Fibroblast of upper back skin (primary cell): ENCODE measurements around the gene CFL1.
"Not testable (repeated sequence)": the region's sequence is repeated elsewhere in the genome, so short reads cannot be mapped to it uniquely, and the experiment has no call there.

Source experiments
- DNase-seq: peaks from one replicate; pipeline ENCODE4 v3.0.0-alpha.2; 2013

Gene CFL1

DNA sequence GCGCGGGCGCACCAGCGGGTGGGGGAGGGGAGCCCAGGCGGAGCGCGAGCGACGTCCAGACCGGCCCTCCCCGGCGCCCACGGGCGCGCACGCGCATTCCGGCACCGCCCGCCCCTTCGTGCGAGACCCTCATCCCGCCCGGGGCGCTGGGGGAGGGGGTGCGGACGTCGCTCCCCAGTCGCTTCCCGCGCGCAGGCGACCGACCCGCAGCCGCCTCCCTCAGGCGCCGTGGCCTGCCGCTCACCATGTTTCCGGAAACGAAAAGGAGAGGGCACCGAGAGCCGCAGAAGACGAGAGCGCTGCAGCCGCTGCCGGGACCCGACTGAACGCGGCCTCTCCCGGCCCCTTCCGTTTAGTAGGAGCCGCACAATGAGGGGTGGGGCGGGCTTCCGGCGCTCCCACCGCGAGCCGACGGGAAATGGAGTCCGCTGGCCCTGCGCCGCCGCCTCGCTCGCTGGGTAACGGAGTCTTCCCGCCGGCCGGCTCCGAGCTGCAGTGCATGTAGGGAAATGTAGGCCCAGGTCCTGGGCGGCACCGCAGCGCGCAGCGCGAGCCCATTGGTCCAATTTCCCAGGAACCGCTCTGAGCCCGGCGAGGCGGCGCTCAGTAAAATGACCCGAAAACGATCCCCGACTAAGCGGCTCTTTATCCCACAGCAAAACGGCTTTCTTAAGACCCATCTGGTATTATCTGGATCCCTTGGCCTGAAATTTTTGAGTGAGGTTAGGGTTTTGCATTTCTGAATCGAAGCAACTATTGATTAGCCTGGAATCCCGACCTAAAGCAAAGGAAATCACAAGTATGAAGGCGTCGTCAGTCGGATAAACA is at the start of gene CFL1:
Gene CFL1 (minus strand): TSS at position 328 of the 828 bp plus-strand sequence. CDS start 81 bp downstream, at position 247.
- DNase-seq: peak; percentile 98

DNA sequence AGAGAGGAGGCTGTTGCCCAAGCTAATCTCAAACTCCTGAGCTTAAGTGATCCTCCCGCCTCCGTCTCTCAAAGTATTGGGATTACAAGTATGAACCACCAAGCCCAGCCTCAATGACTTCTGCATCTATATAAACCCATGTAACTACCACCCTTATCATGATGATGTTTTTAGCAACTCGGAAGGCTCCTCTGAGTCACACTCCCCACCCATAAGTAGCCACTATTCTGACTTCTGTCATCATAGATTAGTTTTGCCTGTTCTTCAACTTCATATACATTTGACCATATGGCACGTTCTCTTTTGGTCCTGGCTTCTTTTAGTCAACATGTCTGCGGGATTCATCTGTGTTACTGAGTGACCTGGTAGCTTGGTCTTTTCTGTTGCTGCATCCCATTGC is 48.6 kb upstream of the CFL1 start:
- DNase-seq: no peak

DNA sequence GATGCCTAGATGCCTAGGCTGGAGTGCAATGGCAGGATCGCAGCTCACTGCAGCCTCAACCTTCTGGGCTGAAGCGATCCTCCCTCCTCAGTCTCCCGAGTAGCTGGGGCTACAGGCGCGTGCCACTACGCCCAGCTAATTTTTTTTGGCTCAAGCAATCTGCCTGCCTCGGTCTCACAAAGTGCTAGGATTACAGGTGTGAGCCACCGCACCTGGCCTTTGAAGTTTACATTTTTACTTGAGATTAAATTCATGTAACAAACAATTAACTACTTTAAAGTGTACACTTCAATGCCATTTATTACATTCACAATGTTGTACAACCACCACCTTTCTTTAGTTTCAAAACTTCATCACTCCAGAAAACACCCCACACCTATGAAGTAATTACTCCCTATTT is 45.7 kb upstream of the CFL1 start:
- DNase-seq: no peak

DNA sequence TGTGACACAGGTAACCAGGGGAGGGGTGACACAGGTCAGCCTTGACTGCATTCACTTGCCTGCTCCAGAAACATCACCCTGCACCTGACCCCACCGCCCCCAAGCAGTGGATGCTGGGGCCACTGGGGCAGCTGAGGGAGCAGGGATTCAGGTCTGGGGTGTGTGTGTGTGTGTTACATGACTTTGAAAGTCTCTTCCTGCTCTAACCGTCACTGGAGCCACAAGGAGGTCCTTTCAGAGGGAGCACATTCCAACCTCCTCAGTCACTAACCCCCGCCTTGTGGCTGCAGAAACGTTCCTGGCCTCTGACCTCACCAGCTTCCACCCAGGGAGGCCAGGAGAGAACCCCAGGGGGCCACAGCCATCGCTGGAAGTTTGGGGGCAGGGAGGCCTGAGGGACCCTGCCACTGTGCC is 45.1 kb upstream of the CFL1 start:
- peak; percentile 89 for DNase-seq

DNA sequence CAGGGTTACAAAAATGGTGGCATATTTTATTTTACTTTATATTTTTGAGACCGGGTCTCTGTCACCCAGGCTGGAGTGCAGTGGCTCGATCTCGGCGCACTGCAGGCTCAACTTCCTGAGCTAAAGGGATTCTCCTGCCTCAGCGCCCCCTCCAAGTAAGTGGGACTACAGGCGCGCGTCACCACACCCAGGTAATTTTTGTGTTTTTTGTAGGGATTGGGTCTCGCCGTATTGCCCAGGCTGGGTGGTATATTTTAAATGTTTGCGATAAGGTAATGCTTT is 42.9 kb upstream of the CFL1 start:
- DNase-seq: no peak

DNA sequence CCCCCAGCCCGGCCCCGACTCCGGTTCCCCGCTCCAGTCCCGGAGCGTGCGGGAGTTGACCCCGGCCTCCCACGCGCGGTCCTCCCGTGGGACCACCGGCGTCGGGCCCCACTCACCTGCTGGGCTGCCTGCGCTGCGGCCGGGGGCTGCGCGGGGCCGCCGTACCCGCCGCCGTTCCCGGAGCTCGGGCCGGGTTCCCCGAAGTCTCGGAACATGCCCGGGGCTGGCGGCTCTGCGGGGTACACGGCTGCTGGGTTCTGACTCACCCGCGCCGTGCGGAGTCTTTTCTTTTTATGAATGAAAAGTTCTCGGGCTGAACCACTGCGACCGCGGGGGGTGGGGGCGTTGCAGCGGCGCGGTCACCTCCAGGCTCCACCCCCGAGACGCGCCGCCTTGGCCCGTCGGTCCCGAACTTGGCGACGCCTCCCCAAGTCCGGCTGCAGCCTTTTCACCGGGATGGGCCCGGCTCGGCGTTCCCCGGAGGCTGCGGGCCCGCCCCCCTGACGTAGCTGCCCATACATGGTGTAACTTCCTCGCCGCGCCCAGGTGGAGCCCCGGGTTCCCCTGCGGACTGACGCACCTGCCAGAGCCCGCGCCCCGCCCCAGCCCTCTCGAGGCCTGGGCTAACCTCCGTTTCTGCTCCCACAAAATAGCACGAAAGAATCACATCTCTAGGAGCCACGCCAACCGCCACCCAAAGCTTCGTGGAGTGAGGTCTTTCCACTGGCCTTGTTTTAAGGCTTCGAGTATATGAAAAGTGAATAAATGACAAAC is 42.3 kb upstream of the CFL1 start, which contains the start of gene FOSL1:
Gene FOSL1 (minus strand): TSS at position 264 of the 774 bp plus-strand sequence. CDS start 49 bp downstream, at position 215.
- DNase-seq: peak; percentile 93

DNA sequence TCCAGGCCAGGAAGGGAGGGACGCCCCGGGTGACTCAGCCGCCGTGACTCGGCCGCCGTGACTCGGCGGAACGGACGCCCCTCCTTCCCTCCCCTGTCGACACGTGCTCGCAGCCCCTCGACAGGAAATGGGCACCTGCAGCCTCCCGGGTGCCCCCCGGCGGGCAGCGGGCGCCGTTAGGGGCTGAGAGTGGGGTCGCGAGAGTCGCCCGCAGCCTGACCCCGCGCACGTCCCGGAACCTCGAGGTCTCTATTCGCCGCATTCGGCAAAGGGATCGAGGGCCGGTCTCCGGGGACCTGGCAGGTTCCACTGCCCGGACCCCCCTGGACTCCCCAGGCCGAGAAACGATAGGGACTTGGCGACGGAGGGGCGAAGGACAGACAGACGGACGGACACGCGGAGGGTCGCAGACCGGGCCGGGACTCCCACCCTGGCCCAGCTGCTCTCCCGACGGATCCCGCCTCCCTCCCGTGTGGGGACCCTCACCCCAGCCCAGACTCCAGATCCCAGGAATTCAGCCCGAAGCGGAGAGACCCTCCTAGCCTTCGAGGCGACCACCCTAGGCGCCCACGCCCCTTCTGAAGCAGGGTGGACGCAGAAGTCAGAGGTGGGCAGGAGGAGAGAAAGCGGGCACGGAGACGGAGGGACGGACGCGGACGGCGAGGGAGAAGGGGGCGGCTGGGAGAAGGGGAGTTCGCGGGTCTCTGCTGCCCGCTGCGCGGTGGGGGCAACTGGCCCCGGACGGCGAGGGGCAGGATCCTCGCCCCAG is 41.6 kb upstream of the CFL1 start:
- DNase-seq: peak; percentile 76

DNA sequence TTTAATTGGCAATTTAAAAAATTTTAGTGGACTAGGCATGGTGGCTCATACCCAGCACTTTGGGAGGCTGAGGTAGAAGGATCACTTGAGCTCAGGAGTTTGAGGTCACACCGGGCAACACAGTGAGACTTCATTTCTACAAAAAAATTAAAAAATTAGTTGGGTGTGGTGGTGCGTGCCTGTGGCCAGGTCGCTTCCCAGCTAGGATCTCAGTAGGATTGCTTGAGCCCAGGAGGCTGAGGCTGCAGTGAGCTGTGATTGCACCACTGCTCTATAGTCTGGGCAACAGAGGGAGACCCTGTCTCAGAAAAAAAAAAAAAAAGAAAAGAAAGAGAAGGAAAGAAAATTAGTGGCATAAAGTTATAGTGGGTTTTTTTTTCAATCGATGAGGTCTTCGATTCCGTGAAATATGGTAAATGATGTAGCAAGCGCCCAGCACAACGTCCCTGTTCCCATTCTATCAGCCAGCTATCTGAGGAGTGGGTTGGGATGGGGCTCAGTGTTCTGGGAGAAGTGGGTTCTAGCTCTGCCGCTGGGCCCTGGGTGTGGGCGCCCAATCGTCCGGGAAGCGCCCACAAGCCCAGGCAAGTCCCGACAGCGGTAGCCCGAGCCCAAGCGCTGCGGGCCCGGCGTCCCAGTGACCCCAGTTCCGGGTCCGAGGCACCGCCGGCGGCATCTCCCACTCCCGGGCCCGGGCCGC is 40.8 kb upstream of the CFL1 start:
- no peak for DNase-seq

DNA sequence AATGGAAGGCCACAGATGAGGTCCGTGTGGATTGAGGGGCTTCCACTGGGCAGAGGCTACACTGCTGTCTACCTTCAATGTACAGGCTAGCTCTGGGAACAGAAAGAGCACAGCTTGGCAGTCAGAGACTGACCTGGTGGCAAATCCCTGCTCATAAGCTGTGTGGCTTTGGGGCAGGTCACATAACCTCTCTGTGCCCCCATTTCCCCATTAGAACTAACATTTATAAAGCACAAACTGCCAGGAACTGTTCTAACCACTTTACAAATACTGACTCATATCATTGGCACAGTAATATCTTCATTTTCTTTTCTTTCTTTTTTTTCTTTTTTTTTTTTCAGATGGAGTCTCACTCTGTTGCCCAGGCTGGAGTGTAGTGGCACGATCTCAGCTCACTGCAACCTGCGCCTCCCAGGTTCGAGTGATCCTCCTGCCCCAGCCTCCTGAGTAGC is 39.1 kb upstream of the CFL1 start:
- no peak for DNase-seq

DNA sequence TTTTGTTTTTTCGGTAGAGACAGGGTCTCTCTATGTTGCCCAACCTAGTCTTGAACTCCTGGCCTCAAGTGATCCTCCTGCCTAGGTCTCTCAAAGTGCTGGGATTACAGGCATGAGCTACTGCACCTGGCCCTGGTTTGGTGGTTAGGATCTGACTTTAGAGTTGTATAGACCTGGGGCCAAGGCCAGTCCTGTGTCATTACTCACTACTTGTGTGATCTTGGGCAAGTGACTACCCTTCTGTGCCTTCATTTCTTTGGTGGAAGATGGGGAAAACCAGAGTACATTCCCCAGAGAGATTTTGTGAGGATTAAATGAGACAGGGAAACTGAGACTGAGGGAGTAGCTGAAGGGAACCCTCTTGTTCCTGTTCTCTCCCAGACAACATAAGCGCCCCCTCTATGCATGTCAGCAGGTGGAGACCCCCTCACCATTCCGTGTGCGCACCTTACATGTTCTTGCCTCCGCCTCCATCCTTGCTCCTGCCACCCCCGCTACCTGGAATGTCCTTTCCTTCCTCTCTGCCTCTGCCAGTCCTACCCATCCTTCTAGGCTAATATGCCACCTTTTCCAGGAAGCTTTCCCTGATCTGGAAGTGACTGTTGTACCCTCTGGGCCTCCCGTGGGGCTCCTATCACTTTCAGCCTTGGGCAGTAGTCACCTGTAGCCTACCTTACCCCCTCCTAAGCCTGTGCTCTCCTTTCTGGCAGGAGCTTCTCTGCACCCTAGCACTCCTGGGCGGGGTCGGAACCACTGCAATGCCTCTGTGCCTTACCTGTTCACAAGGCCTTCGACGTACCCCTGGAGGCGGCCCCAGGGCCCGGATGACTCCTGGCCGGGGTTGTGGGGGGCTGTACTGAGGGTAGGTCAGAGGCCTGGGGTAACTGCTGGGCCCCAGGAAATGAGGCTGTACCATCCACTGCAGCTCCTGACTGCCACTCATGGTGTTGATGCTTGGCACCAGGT is 38.3 kb upstream of the CFL1 start:
- DNase-seq: no peak

DNA sequence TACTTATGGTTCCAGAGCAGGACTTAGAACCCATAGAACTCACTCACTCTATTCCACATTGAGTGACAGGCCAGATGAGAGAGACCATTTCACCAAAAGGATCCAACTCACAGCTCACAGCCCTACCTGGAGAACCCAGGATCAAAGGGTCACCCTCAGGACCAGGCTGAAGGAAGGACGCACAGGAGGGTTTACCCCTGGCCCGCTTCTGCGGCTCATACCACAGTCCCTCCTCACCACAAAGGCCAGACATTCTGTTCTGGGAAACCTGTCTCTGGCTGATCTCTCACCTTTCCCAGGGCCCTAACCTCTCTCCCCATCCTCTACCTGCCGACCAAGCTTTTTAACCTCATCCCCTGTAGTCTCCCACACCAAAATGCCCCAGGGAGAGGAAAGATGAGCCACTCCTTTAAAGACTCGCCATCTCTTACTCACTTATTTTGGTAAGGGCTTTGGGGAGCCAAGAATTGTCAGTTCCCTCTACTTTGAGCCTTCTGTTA is 37.6 kb upstream of the CFL1 start:
- DNase-seq: no peak

DNA sequence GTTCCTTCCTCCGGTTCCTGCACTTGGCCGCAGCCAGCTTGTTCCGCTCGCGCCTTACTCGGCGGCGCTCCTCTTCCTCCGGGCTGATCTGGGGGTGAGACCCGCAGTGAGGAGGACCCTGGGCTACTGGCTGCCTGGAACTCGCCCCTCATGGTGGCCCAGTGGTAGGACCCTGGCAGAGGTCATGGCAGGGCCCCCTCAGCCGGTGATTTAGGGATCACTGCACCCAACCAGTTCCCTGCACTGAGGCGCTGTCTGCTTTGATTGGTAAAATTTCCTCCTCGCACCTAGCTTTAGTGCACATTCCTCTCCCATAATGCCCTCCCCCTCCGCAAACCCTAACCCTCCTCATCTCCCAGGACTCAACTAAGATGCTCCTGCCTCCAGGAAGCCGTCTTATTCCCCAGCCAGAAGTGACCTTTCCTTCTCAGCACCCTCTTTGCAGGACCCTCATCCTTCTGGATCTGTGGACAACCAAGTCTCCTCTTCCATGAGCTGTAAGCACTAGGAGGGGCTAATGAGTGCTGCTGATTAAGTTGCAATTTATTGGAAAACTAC is 36.1 kb upstream of the CFL1 start:
- no peak for DNase-seq

DNA sequence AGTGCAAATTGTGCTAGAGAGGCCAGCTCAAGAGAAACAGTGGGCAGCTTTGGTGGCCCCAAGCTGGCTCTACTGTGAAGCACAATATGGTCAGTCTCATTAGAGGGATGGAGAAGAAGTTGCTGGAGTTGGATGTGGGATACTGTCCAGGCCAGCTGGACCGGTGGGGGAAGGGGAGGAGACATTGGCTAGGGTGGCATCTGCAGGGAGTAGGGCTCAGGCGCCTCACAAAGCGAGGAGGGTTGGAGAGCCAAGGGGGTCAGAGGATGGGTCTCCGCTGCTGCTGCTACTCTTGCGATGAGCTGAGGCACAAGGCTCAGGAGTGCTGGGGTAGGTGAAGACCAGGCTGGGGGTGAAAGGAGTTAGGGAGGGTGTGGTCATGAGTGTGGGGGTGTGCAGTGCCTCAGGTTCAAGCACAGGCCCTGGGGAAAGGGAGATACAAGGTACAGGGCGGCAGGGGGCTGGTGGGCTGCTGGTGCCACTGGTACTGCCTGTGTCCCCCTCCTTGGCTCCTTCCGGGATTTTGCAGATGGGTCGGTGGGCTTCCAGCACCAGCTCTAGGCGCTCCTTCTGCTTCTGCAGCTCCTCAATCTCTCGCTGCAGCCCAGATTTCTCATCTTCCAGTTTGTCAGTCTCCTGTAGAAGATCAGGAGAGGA is 34.8 kb upstream of the CFL1 start:
- DNase-seq: no peak

DNA sequence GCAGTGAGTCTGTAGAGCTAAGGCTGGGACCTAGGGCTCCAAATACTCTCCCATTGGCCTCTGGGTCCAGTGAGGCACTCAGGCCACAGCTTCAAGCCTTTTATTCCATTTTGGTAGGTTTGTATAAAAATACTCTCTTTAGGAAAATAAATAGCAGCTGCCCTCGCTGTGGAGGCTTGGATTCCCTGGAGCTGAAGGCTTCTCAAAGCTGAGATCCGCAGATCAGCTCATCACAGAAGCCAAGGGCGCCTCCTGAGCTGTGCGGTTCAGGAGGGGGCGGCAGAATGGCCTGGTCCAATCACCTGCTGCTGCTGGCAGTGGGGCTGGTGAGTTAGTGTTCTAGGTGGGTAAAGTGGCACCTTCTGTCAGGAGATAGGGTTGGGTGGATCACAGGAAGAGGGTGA is 34.2 kb upstream of the CFL1 start:
- not testable (repeated sequence) for DNase-seq

DNA sequence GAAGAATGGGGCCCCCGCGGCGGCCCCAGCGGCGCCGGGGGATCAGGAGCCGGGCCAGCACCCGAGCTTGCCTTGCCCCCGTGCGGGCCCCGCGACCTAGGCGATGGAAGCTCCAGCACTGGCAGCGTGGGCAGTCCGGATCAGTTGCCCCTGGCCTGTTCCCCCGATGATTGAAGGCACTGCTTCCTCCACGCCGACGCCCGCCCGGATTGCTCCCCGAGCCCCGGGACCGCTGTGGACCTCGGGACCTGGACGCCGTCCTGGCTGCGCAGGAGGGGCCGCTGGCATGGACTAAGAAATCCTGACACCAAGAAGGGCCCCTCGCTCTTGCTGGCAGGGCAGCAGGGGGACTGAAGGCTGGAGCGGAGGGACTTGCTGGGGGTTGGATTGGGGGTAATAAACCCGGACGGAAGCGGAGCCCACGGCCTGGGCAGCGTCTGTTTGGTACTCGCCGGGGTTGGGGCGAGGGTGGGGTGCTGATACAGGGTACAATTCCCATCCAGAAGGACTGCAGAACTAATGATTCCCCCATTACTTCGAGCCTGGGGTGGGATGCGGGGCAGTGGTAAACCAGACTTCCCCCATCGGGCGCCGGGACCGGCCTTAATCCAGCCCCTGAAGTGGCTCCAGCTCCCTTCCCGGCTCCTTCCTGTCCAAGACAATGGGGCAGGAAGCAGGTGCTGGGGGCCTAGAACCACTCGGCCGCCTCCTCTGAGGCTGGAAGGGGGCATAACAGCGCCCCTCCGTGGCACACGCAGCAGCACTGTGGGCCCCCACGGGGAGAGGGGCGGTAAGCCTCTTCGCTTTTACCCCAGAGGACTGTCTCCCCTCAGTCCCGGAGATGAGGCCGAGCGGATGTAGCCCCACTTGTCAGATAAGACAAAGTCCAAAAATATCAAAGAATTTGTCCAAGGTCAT is 33.5 kb upstream of the CFL1 start:
- DNase-seq: no peak

DNA sequence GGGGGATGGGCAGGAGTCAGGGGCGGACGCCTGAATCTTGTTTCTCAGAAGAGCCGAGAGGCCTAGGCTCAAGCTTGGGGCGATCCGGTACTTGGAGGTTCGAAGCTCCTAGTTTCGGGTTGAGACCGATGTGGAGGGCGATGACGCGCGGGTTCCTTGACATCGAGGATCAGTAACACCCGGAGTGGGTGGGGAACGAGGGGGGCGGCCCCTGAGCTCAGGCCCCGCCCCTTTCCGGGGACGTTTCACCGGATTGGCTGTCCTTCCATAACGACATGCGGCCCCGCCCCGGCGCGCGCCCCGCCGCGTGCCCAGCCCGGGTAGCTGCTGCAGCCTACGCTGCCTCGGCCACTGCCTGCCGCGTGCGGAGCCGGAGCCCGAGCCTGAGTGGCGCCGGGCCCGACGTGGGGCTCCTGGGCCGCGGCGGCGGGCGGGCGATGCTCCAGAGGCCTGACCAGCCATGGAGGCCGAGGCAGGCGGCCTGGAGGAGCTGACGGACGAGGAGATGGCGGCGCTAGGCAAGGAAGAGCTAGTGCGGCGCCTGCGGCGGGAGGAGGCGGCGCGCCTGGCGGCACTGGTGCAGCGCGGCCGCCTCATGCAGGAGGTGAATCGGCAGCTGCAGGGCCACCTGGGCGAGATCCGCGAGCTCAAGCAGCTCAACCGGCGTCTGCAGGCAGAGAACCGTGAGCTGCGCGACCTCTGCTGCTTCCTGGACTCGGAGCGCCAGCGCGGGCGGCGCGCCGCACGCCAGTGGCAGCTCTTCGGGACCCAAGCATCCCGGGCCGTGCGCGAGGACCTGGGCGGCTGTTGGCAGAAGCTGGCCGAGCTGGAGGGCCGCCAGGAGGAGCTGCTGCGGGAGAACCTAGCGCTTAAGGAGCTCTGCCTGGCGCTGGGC is 32.6 kb upstream of the CFL1 start, which contains the start of gene CCDC85B:
Gene CCDC85B (plus strand): TSS at position 350 of the 895 bp plus-strand sequence. CDS start 111 bp downstream, at position 461.
- DNase-seq: peak; percentile 95

DNA sequence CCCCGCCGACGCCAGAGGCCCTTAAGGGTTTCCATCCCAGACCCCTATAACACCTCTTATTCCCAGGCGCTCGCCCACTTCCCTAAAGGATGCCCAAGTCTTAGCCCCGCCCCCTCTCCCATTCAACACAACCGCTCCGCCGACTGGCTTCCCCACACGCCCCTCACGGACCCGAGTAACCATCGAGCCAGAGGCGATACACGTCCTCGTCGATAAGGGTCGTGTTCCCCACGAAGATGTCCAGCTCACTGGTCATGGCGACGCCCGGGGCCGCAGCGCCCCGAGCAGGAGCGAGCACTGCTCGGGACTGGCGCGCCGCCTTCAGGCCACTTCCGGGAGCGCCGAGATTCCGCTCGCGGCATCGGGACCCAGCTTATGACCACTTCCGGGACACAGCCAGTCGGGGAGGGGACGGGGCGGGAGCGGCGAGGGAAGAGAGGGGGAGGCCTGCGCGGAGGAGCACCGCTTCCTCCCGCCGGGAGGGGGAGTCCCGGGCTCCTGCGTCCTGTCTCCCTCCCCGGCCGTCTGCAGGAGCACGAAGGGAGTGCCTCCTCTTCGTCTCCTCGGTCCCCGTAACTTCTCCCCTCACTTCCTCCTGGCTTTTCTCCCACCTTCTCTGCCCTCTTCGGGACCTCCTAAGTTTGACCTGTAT is 30.3 kb upstream of the CFL1 start, which contains the start of gene FIBP:
Gene FIBP (minus strand): TSS at position 309 of the 652 bp plus-strand sequence. CDS start 53 bp downstream, at position 256.
- peak; percentile 97 for DNase-seq
